H1 (cell line): ENCODE measurements around the gene TTC23. TPM values are rescaled to one million over a fixed set of nuclear protein-coding genes. Genes with fewer than 3 reads are reported as not detected.

ENCODE experiments used
- CTCF ChIA-PET: fragments of 300-600 bp; sonication (Branson Sonifier 250); formaldehyde crosslinking; loops from one replicate; lab custom pipeline; 2021; ENCODE audit not compliant: partially characterized antibody; lab: Charles Lee
- POLR2A ChIA-PET: fragments of 300-600 bp; sonication (Branson Sonifier 250); formaldehyde crosslinking; loops from one replicate; lab custom pipeline; 2021; ENCODE audit warnings: inconsistent platforms; ENCODE audit not compliant: partially characterized antibody; lab: Charles Lee
- DNase-seq, 2 experiments: peaks; one replicate each; pipeline versions ENCODE4 v3.0.0 to v3.0.0-alpha.2; 2010 to 2022; ENCODE audit warnings: low spot score in 2 of 2, low read depth in 1 of 2, mixed read lengths in 1 of 2
- FAIRE-seq: peaks from 2 replicates; lab custom pipeline; 2011; peaks lifted over from hg19 to GRCh38; lab: Jason Lieb, UNC
- H2AFZ ChIP-seq: 2 replicates; pipeline ENCODE4 v1.8.1; 2012; ENCODE audit warnings: low read length, inconsistent platforms
- H2AK5ac ChIP-seq: 2 replicates; pipeline ENCODE4 v1.6.1; 2013; ENCODE audit warnings: low read depth, low read length
- H2BK120ac ChIP-seq: replicated peaks from 2 replicates; pipeline ENCODE3; 2013; ENCODE audit warnings: low read depth, low read length, inconsistent platforms
- H2BK12ac ChIP-seq: 2 replicates; pipeline ENCODE4 v1.6.1; 2013; ENCODE audit warnings: low read depth, low read length
- H2BK15ac ChIP-seq: 2 replicates; pipeline ENCODE4 v1.6.1; 2013; ENCODE audit warnings: low read length
- H2BK20ac ChIP-seq: 2 replicates; pipeline ENCODE4 v1.6.1; 2013; ENCODE audit warnings: low read length
- H2BK5ac ChIP-seq: 2 replicates; pipeline ENCODE4 v1.6.1; 2013; ENCODE audit warnings: low read depth, low read length
- H3K14ac ChIP-seq: 2 replicates; pipeline ENCODE4 v1.6.1; 2013; ENCODE audit warnings: inconsistent platforms; ENCODE audit not compliant: insufficient read length
- H3K18ac ChIP-seq: 2 replicates; pipeline ENCODE4 v1.6.1; 2013; ENCODE audit warnings: low read length; ENCODE audit errors: extremely low read depth
- H3K23ac ChIP-seq: 2 replicates; pipeline ENCODE4 v1.6.1; 2013; ENCODE audit warnings: inconsistent platforms; ENCODE audit not compliant: insufficient read length
- H3K23me2 ChIP-seq: 2 replicates; pipeline ENCODE4 v1.6.1; 2013; ENCODE audit warnings: low read depth, low read length
- H3K27ac ChIP-seq: 2 replicates; pipeline ENCODE4 v1.6.1; 2011; ENCODE audit warnings: low read depth, low read length, inconsistent platforms
- H3K27me3 ChIP-seq, 4 experiments: replicated peaks in 1 of 4; 1 replicate in 1 of 4; 2 replicates in 3 of 4; pipeline versions ENCODE4 v1.6.1 to v1.8.1; 2011 to 2013; ENCODE audit warnings: low read length in 3 of 4, mild to moderate bottlenecking in 3 of 4, inconsistent platforms in 2 of 4, mixed read lengths in 2 of 4, moderate library complexity in 1 of 4; ENCODE audit not compliant: control insufficient read depth in 3 of 4, insufficient read depth in 3 of 4; ENCODE audit errors: extremely low read depth in 1 of 4
- H3K36me3 ChIP-seq, 4 experiments: 2 replicates each; pipeline versions ENCODE4 v1.6.1 to v1.8.1; 2011 to 2013; ENCODE audit warnings: mild to moderate bottlenecking in 4 of 4, low read length in 3 of 4, moderate library complexity in 2 of 4, control low read depth in 1 of 4, inconsistent platforms in 1 of 4; ENCODE audit not compliant: insufficient read depth in 4 of 4, control insufficient read depth in 2 of 4
- H3K4ac ChIP-seq: replicated peaks from 2 replicates; pipeline ENCODE3; 2013; ENCODE audit warnings: low read length, low read depth, mixed read lengths, inconsistent platforms; ENCODE audit not compliant: insufficient read length
- H3K4me1 ChIP-seq, 4 experiments: replicated peaks in 1 of 4; 1 replicate in 1 of 4; 2 replicates in 3 of 4; pipeline versions ENCODE4 v1.6.1 to v1.8.1; 2011 to 2013; ENCODE audit warnings: low read length in 3 of 4, inconsistent platforms in 2 of 4, mixed read lengths in 1 of 4; ENCODE audit not compliant: insufficient read depth in 4 of 4, control insufficient read depth in 3 of 4
- H3K4me2 ChIP-seq, 2 experiments: 2 replicates each; pipeline versions ENCODE4 v1.6.1 to v1.8.1; 2011 to 2013; ENCODE audit warnings: low read depth in 2 of 2, low read length in 2 of 2, control low read depth in 1 of 2, inconsistent platforms in 1 of 2, mild to moderate bottlenecking in 1 of 2; ENCODE audit not compliant: insufficient read depth in 1 of 2
- H3K4me3 ChIP-seq, 4 experiments: fragments of 200-600, 300-600 bp in 1 of 4; sonication (generic), shearing (Covaris generic), sonication (Bioruptor Twin) in 1 of 4; 2 replicates each; pipeline versions ENCODE4 v1.5.1 to v1.8.1; 2011 to 2016; ENCODE audit warnings: low read length in 4 of 4, low read depth in 3 of 4, control low read depth in 2 of 4, inconsistent platforms in 2 of 4, mild to moderate bottlenecking in 2 of 4, mixed read lengths in 1 of 4, moderate library complexity in 1 of 4; ENCODE audit not compliant: insufficient read depth in 2 of 4; ENCODE audit errors: extremely low read depth in 1 of 4
- H3K56ac ChIP-seq: replicated peaks from 2 replicates; pipeline ENCODE3; 2013; ENCODE audit warnings: low read depth, mild to moderate bottlenecking, mixed read lengths, low read length, inconsistent platforms; ENCODE audit not compliant: insufficient read length
- H3K79me1 ChIP-seq: 2 replicates; pipeline ENCODE4 v1.6.1; 2013; ENCODE audit warnings: low read depth, low read length, control low read depth
- H3K79me2 ChIP-seq, 2 experiments: 2 replicates each; pipeline versions ENCODE4 v1.6.1 to v1.8.1; 2012 to 2013; ENCODE audit warnings: low read length in 2 of 2, mild to moderate bottlenecking in 2 of 2, inconsistent platforms in 1 of 2; ENCODE audit not compliant: insufficient read depth in 2 of 2, control insufficient read depth in 1 of 2
- H3K9ac ChIP-seq, 4 experiments: replicated peaks in 1 of 4; 1 replicate in 1 of 4; 2 replicates in 3 of 4; pipeline versions ENCODE4 v1.6.1 to v1.8.1; 2011 to 2013; ENCODE audit warnings: low read depth in 3 of 4, low read length in 3 of 4, control low read depth in 2 of 4, mild to moderate bottlenecking in 2 of 4, moderate library complexity in 2 of 4, inconsistent platforms in 1 of 4; ENCODE audit errors: extremely low read depth in 1 of 4
- H3K9me3 ChIP-seq, 2 experiments: 2 replicates each; pipeline versions ENCODE4 v1.6.1 to v1.8.1; 2012 to 2013; ENCODE audit warnings: mild to moderate bottlenecking in 2 of 2, moderate library complexity in 2 of 2, control low read depth in 1 of 2, inconsistent platforms in 1 of 2, low read depth in 1 of 2, low read length in 1 of 2, mixed read lengths in 1 of 2; ENCODE audit not compliant: insufficient read depth in 2 of 2
- H4K20me1 ChIP-seq, 2 experiments: replicated peaks in 1 of 2; 2 replicates each; pipeline versions ENCODE3 to v1.8.1; 2011 to 2013; ENCODE audit warnings: inconsistent platforms in 2 of 2, low read length in 2 of 2, mild to moderate bottlenecking in 1 of 2; ENCODE audit not compliant: insufficient read depth in 2 of 2, control insufficient read depth in 1 of 2
- H4K5ac ChIP-seq: 2 replicates; pipeline ENCODE4 v1.6.1; 2013; ENCODE audit warnings: low read length, low read depth, mixed read lengths, inconsistent platforms; ENCODE audit not compliant: insufficient read length
- H4K8ac ChIP-seq: 2 replicates; pipeline ENCODE4 v1.8.0; 2013; ENCODE audit warnings: mild to moderate bottlenecking, moderate library complexity, low read length, inconsistent platforms; ENCODE audit not compliant: insufficient read depth; ENCODE audit errors: extremely low read depth
- H4K91ac ChIP-seq: replicated peaks from 2 replicates; pipeline ENCODE3; 2013; ENCODE audit warnings: low read length, mixed read lengths, inconsistent platforms; ENCODE audit not compliant: insufficient read length
- CBX5 ChIP-seq: fragments of 300-800, 300-1000 bp; sonication (generic); IDR thresholded peaks from 2 replicates; pipeline ENCODE4 v1.7.1; 2016; ENCODE audit warnings: antibody characterized with exemption, low read length, low read depth
- CBX8 ChIP-seq: fragments of 300-800, 300-1000 bp; sonication (generic); IDR thresholded peaks from 2 replicates; pipeline ENCODE4 v1.7.1; 2016; ENCODE audit warnings: low read depth, low read length, borderline replicate concordance
- CHD1 ChIP-seq: IDR thresholded peaks from 2 replicates; pipeline ENCODE4 v1.6.1; 2012; ENCODE audit warnings: low read depth, low read length, improper control_type of control experiment
- CTBP2 ChIP-seq: IDR thresholded peaks from 2 replicates; pipeline ENCODE4 v1.7.0; 2011; ENCODE audit warnings: borderline replicate concordance, mild to moderate bottlenecking, moderate library complexity, mixed read lengths, low read length; ENCODE audit not compliant: insufficient read depth, insufficient read length
- EZH2 ChIP-seq: fragments of 200-600 bp; sonication (generic); IDR thresholded peaks from 2 replicates; pipeline ENCODE4 v1.7.1; 2012; ENCODE audit warnings: low read depth, mild to moderate bottlenecking, moderate library complexity, low read length, inconsistent platforms; ENCODE audit not compliant: severe bottlenecking
- KDM1A ChIP-seq: fragments of 200-600, 300-600 bp; sonication (generic); IDR thresholded peaks from 2 replicates; pipeline ENCODE4 v1.7.1; 2016; ENCODE audit warnings: mild to moderate bottlenecking, low read length, borderline replicate concordance
- NANOG ChIP-seq: IDR thresholded peaks from 2 replicates; pipeline ENCODE4 v1.6.1; 2011; ENCODE audit warnings: low read length, low read depth, mild to moderate bottlenecking, inconsistent platforms; ENCODE audit not compliant: insufficient read depth, poor library complexity, severe bottlenecking
- POLR2A ChIP-seq, 2 experiments: IDR thresholded peaks; 1 replicate in 1 of 2; 2 replicates in 1 of 2; pipeline ENCODE4 v1.6.1; 2011; ENCODE audit warnings: low read depth in 2 of 2, low read length in 2 of 2, mild to moderate bottlenecking in 2 of 2; ENCODE audit errors: control extremely low read depth in 1 of 2
- POLR2AphosphoS5 ChIP-seq: IDR thresholded peaks from 2 replicates; pipeline ENCODE4 v1.6.1; 2011; ENCODE audit warnings: low read depth, low read length
- RBBP5 ChIP-seq: IDR thresholded peaks from 2 replicates; pipeline ENCODE4 v1.7.1; 2012; ENCODE audit warnings: low read depth, mild to moderate bottlenecking, inconsistent platforms, low read length, moderate library complexity, borderline replicate concordance
- RFX5 ChIP-seq: IDR thresholded peaks from 2 replicates; pipeline ENCODE4 v1.6.1; 2011; ENCODE audit warnings: low read depth, low read length, improper control_type of control experiment, borderline replicate concordance
- SP4 ChIP-seq: IDR thresholded peaks from 2 replicates; pipeline ENCODE4 v1.6.1; 2012; ENCODE audit warnings: low read length, inconsistent platforms
- TEAD4 ChIP-seq: IDR thresholded peaks from 2 replicates; pipeline ENCODE4 v1.6.1; 2012; ENCODE audit warnings: low read depth, low read length, inconsistent platforms, mixed read lengths
- WGBS, 2 experiments: shearing (Covaris generic) in 1 of 2; methylation state at CpG; one replicate each; pipeline versions ENCODE4 v1.1.6 to v1.1.7; 2013 to 2015; ENCODE audit warnings: low lambda C conversion rate in 2 of 2, mixed read lengths in 2 of 2, inconsistent platforms in 1 of 2, low coverage in 1 of 2, missing lambda C conversion rate in 1 of 2; ENCODE audit not compliant: insufficient replicate concordance in 2 of 2, insufficient coverage in 1 of 2, insufficient read length in 1 of 2; ENCODE audit errors: extremely low coverage in 1 of 2, missing lambda C conversion rate in 1 of 2; 5-methylcytosine and 5-hydroxymethylcytosine counted together
- polyA plus RNA-seq, 7 experiments: library from polyadenylated mRNA; depleted of rRNA in 3 of 7; stranded (reverse) in 5 of 7; unstranded in 2 of 7; fragments of >200 nt in 5 of 7; fragments of 200-250 nt in 2 of 7; gene quantifications; 1 replicate in 5 of 7; 2 replicates in 1 of 7; 4 replicates in 1 of 7; pipeline versions ENCODE4 v1.2.1 to v1.2.3, GENCODE V29; 2011 to 2013; ENCODE audit warnings: missing spikeins in 2 of 7, mixed read lengths in 2 of 7
- total RNA-seq: library from RNA; stranded (reverse); fragmentation: NEBNext Ultra II Directional; extraction: Animal tissue kit (Norgen Biotek cat#: 25700); gene quantifications from 2 replicates; pipeline ENCODE4 v1.2.1, GENCODE V29; 2021
- TF ChIP-seq, protein P1 (sequence below): IDR thresholded peaks from 2 replicates; pipeline ENCODE4 v1.6.1; 2012; ENCODE audit warnings: inconsistent platforms

The TTC23 gene
- total and polyA plus RNA-seq, 2 of the 8 experiments (the other 6 are each of a cell fraction or from before 2014, with no cell fraction given), result 4.8 to 23.0 TPM

DNA sequence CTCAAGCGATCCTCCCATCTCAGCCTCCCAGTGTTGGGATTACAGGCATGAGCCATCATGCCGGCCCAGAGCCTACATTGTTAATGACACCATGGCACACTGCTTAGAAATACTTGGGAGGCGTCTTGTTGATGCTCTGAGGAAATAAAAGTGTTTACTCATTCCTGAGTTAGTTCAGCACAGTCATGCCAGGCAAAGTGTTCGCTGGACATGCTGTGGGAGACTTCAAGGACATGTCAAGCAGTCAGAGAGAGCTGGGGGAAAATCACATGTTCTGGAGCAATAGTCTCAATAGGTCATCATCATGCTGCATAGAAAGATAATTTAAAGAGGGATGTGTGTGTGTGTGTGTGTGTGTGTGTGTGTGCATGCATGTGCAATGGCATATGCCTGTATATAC lies 37.5 kb downstream of the TTC23 start:
- Histone ChIP-seq H3K79me2 (no peaks in the 10 kb centered on the region), H4K91ac (no peak overlapping the region), H3K4ac (no peak overlapping the region), H3K27ac (no peak overlapping the region), H2BK15ac (no peak overlapping the region), H3K27me3 (no peaks in the 10 kb centered on the region), H3K4me3 (no peak overlapping the region), H3K23ac (no peak overlapping the region), H2AK5ac (no peak overlapping the region), H2BK12ac (no peak overlapping the region), H2BK5ac (no peak overlapping the region), H2BK120ac (no peak overlapping the region), H3K4me2 (no peak overlapping the region), H2AFZ (no peak overlapping the region), H3K18ac (no peak overlapping the region), H3K56ac (no peak overlapping the region), H2BK20ac (no peak overlapping the region), H3K79me1 (no peaks in the 10 kb centered on the region), H3K9ac (no peak overlapping the region), H3K9me3 (no peaks in the 10 kb centered on the region), H3K4me1 (no peaks in the 10 kb centered on the region), H3K14ac (no peak overlapping the region), H4K5ac (no peak overlapping the region), H3K36me3 (no peaks in the 10 kb centered on the region; a peak in 2 of 8 replicates), H4K8ac (no peak overlapping the region), H3K23me2 (no peaks in the 10 kb centered on the region), H4K20me1 (peaks cover 0 to 2% of the 10 kb centered on the region in 2 experiments)
- ChIA-PET POLR2A (no interaction called here), CTCF (interaction anchor here (0.6 to 10.4 kb wide), 4 partner anchors 48 to 156 kb away, joined by 3 to 114 read pairs (median 17); partner anchors contain the start of gene SYNM)
- FAIRE-seq, result no peak
- WGBS, 2 experiments, result 88% methylated on average over 4 of the region's 4 CpGs; no CpG with 5 or more reads in 1 of the 2 experiments
- DNase-seq, result no peak
- TF ChIP-seq POLR2A (IDR thresholded peaks at IDR 0.05; ENCODE audit: control extremely low read depth in 1 of 2, low read depth in 2 of 2, low read length in 2 of 2) (no peak), CTBP2 (no peak), KDM1A (no peak), SP4 (no peak), EZH2 (no peak), POLR2AphosphoS5 (no peak), RBBP5 (no peak), TEAD4 (no peak), CBX5 (no peak), NANOG (no peak), CHD1 (no peak), CBX8 (no peak), RFX5 (no peak)
- TF ChIP-seq, protein P1, sequence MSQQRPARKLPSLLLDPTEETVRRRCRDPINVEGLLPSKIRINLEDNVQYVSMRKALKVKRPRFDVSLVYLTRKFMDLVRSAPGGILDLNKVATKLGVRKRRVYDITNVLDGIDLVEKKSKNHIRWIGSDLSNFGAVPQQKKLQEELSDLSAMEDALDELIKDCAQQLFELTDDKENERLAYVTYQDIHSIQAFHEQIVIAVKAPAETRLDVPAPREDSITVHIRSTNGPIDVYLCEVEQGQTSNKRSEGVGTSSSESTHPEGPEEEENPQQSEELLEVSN, result no peak
